HFFc6 (cell line): ENCODE data around the gene ADM5. TPM values are rescaled to one million over a fixed set of nuclear protein-coding genes. Genes with fewer than 3 reads are reported as not detected.
"Not testable (repeated sequence)": the region's sequence is repeated elsewhere in the genome, so short reads cannot be mapped to it uniquely, and the experiment has no call there.

ENCODE experiments used
- DNase-seq: peaks from one replicate; pipeline ENCODE4 v3.0.0-alpha.2; 2018
- H3K27ac Mint-ChIP-seq: 2 replicates; pipeline ENCODE4 v1.8.0; 2020; ENCODE audit warnings: mild to moderate bottlenecking, mixed read lengths
- H3K27me3 Mint-ChIP-seq: 2 replicates; pipeline ENCODE4 v1.8.0; 2021; ENCODE audit warnings: mild to moderate bottlenecking, moderate library complexity, mixed read lengths; ENCODE audit not compliant: insufficient read depth
- H3K36me3 Mint-ChIP-seq: 2 replicates; pipeline ENCODE4 v1.8.0; 2021; ENCODE audit warnings: low read depth, mixed read lengths
- H3K4me1 Mint-ChIP-seq: 2 replicates; pipeline ENCODE4 v1.8.0; 2020; ENCODE audit warnings: low read depth, mixed read lengths
- H3K4me3 Mint-ChIP-seq: 2 replicates; pipeline ENCODE4 v1.8.0; 2020; ENCODE audit warnings: mild to moderate bottlenecking, moderate library complexity, mixed read lengths
- H3K9me3 Mint-ChIP-seq: 2 replicates; pipeline ENCODE4 v1.8.0; 2020; ENCODE audit warnings: mild to moderate bottlenecking, mixed read lengths
- CTCF ChIP-seq: fragments of 200-600 bp; sonication (generic); IDR thresholded peaks from 2 replicates; pipeline ENCODE4 v1.5.0; 2021; ENCODE audit warnings: antibody characterized with exemption, mild to moderate bottlenecking
- total RNA-seq, 6 experiments: library from RNA; stranded (reverse); fragmentation: NEBNext Ultra II Directional; extraction: Animal tissue kit (Norgen Biotek cat#: 25700); gene quantifications; 2 replicates in 1 of 6; 3 replicates in 5 of 6; pipeline ENCODE4 v1.2.3, GENCODE V29; 2021

Gene ADM5
- total RNA-seq, 6 experiments from 2014 or later: 0.74 to 0.99 (median 0.87) TPM

DNA sequence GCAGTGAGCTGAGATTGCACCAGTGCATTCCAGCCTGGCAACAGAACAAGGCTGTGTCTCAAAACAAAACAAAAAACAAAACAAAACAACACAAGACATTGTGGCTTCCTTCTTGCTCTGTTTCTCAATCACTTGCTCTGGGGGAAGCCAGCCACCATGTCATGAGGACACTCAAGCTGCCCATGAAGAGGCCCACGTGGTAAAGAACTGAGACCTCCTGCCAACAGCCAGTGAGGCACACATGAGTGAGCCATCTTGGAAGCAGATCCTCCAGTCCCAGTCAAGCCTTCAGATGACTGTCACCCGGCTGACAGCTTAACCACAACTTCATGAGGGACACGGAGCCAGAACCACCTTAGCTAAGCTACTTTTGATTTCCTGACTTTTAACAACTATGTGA is 26.8 kb downstream of the ADM5 start:
- Mint-ChIP-seq H3K36me3 (peaks cover 13% of the 10 kb centered on the region), H3K27ac (peak overlapping the region; percentile 31; the same call in 1 of the 2 replicates), H3K4me3 (no peak overlapping the region), H3K4me1 (peaks cover 12% of the 10 kb centered on the region), H3K27me3 (peaks cover 3% of the 10 kb centered on the region), H3K9me3 (no peaks in the 10 kb centered on the region)
- no peak for DNase-seq
- TF ChIP-seq CTCF: no peak

GRCh38 chr19:49718511-49718910 is 29.1 kb downstream of the ADM5 start:
- H3K9me3 Mint-ChIP-seq: peaks cover 4% of the 10 kb centered on the region; the same call in 1 of the 2 replicates
- DNase-seq: no peak
- no peaks in the 10 kb centered on the region; the same call in none of the 2 replicates for H3K27me3 Mint-ChIP-seq
- no peak overlapping the region for H3K4me3 Mint-ChIP-seq
- no peak for TF ChIP-seq CTCF
- peaks cover 7% of the 10 kb centered on the region for H3K4me1 Mint-ChIP-seq
- H3K27ac Mint-ChIP-seq: peak overlapping the region; percentile 25; the same call in 1 of the 2 replicates
- no peaks in the 10 kb centered on the region; the same call in 1 of the 2 replicates for H3K36me3 Mint-ChIP-seq

DNA sequence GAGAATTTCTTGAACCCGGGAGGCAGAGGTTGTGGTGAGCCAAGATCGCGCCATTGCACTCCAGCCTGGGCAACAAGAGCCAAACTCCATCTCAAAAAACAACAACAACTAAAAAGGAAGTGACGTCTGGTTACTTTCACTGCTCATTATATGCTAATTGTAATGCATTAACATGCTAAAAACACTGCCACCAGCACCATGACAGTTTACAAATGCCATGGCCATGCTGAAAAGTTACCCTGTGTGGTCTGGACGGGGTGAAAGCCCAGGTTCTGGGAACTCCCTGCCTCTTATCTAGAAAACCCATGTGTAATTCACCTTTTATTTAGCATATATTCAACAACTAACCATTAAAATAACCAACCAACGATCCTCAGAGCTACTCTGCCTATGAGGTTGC is 29.6 kb downstream of the ADM5 start:
- Mint-ChIP-seq H3K4me1 (peaks cover 7% of the 10 kb centered on the region), H3K27me3 (no peaks in the 10 kb centered on the region; the same call in none of the 2 replicates), H3K9me3 (peaks cover 5% of the 10 kb centered on the region; the same call in 1 of the 2 replicates), H3K36me3 (no peaks in the 10 kb centered on the region; the same call in 1 of the 2 replicates), H3K4me3 (no peak overlapping the region), H3K27ac (no peak overlapping the region)
- no peak for TF ChIP-seq CTCF
- no peak for DNase-seq

- H3K9me3 Mint-ChIP-seq, H3K36me3 Mint-ChIP-seq, DNase-seq, H3K27ac Mint-ChIP-seq, H3K27me3 Mint-ChIP-seq, H3K4me3 Mint-ChIP-seq: not testable (repeated sequence)
- peaks cover 11% of the 10 kb centered on the region for H3K4me1 Mint-ChIP-seq
Measured at GRCh38 chr19:49719420-49719819, 30.0 kb downstream of the ADM5 start.

DNA sequence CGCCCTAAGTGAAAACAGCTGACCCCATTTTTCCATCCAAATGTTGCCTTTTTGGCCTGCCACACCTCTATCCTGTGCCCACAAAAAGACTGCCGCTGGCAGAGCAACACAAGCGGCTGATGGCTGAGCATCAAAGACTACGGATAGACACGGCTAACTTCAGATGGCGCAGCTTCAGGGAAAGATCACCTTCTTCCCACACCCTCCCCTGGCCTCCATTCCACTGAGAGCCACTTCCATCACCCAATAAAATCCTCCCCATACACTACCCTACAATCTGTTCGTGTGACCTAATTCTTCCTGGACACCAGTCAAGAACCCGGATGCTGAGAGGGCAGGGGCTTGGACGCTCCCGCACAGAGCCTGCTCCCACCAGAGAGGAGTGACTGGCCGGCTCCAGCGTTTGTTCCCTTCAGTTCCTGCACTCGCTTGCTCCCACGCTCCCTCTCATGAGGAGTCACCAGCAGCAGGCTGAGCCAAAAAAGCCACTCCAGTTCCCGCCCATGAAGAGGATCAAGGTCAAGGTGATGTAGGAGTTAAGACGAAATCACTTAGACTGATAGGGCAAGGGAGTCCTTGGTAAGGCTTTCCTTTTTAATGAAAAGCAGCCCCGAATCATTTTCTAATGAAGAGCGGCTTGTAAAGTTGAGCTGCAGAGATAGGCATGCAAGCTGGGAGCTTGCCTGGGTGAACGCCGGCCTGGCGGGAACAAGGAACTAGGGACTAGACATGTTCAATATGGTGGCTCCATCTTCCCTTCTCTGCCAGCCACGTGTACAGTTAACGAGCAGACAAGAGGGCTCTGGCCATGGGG is 38.0 kb downstream of the ADM5 start:
- TF ChIP-seq CTCF: no peak
- H3K4me1 Mint-ChIP-seq: peaks cover 22% of the 10 kb centered on the region
- H3K27ac Mint-ChIP-seq: peak overlapping the region; percentile 42
- H3K9me3 Mint-ChIP-seq: peaks cover 5% of the 10 kb centered on the region; the same call in 1 of the 2 replicates
- H3K4me3 Mint-ChIP-seq: peak overlapping the region; percentile 47
- no peak for DNase-seq
- peaks cover 6% of the 10 kb centered on the region for H3K27me3 Mint-ChIP-seq
- no peaks in the 10 kb centered on the region for H3K36me3 Mint-ChIP-seq

DNA sequence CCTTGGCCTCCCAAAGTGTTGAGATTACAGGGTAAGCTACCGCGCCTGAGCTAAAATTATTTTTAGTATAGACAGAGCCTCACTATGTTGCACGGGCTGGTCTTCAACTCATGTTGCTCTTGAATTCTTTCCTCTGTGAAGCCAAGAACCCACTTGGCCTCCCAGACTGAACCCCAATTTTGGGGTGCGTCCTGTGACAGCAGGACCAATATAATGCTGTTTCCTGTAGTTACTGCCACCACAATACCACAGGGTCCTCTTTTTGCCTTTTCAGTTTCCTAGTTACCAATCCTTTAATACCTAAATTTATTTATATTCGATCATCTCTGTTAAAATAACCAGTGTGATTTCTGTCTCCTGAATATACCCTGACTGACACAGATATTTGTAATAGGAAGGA is 40.8 kb downstream of the ADM5 start:
- Mint-ChIP-seq H3K27me3 (peaks cover 6% of the 10 kb centered on the region), H3K27ac (no peak overlapping the region), H3K4me1 (peaks cover 13% of the 10 kb centered on the region), H3K4me3 (no peak overlapping the region), H3K9me3 (no peaks in the 10 kb centered on the region), H3K36me3 (no peaks in the 10 kb centered on the region)
- DNase-seq: no peak
- TF ChIP-seq CTCF: no peak
